GM23338 (cell line): ENCODE data around the gene GJC2. TPM values are rescaled to one million over a fixed set of nuclear protein-coding genes. Genes with fewer than 3 reads are reported as not detected.

Source experiments
- CREB1 ChIP-seq: fragments of 250-450 bp; sonication (Bioruptor Pico); IDR thresholded peaks from 2 replicates; pipeline ENCODE4 v1.5.0; 2020; ENCODE audit warnings: low read depth, mild to moderate bottlenecking, moderate library complexity
- EZH2phosphoT487 ChIP-seq: fragments of 200-600 bp; sonication (generic); IDR thresholded peaks from one replicate; pipeline ENCODE4 v1.8.1; 2018; ENCODE audit warnings: antibody characterized with exemption; ENCODE audit not compliant: unreplicated experiment
- POLR2AphosphoS5 ChIP-seq: IDR thresholded peaks from 2 replicates; pipeline ENCODE4 v1.6.1; 2016; ENCODE audit warnings: antibody characterized with exemption, low read depth
- ZNF331 ChIP-seq: fragments of 250-450 bp; sonication (Bioruptor Pico); IDR thresholded peaks from 2 replicates; pipeline ENCODE4 v1.5.0; 2020; ENCODE audit warnings: low read depth, mild to moderate bottlenecking, moderate library complexity
- polyA plus RNA-seq: library from polyadenylated mRNA; unstranded; fragments of >200 nt; fragmentation: Nextera tagmentation; extraction: Ambion mirVana; gene quantifications from 2 replicates; pipeline ENCODE4 v1.2.1, GENCODE V29; 2016
- total RNA-seq: library from RNA; depleted of rRNA; stranded (reverse); fragments of >200 nt; shearing (Covaris generic); gene quantifications from 2 replicates; pipeline ENCODE4 v1.2.3, GENCODE V29; 2014
- TF ChIP-seq, protein P1 (sequence below): fragments of 250-450 bp; sonication (Bioruptor Pico); IDR thresholded peaks from 2 replicates; pipeline ENCODE4 v1.5.0; 2020; ENCODE audit warnings: mild to moderate bottlenecking, moderate library complexity
- TF ChIP-seq, protein P2 (sequence below): IDR thresholded peaks from 2 replicates; pipeline ENCODE4 v1.6.1; 2016; ENCODE audit warnings: antibody characterized with exemption
- TF ChIP-seq, protein P3 (sequence below), 2 experiments: fragments of 200-600 bp in 1 of 2; sonication (generic) in 1 of 2; conservative IDR thresholded peaks; 2 replicates each; pipeline versions ENCODE4 v1.5.1 to v1.6.1; 2016 to 2017; ENCODE audit warnings: antibody characterized with exemption in 2 of 2, low read depth in 2 of 2, mild to moderate bottlenecking in 2 of 2, moderate library complexity in 1 of 2

The GJC2 gene
- total and polyA plus RNA-seq, 2 experiments from 2014 or later: 0.15 to 1.2 TPM

DNA sequence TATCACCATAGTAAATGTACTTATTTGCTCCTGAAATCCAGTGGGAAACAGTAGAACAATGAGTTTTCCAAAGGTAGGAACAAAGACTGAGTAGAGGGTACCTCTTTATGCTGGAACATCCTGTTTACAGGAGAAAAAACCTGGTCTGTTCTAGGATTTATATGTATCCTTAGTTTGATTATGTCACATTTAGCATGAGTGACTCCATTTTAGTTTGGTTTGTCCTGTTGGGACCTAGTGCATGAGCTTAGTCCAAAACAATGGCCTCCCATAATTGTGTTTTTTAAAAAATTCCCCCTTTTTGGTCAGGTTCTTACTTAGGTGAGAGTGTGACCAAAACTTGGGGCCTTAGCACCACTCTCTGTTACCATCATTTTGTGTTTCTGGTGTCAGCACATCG, 37.1 kb upstream of the GJC2 start (continued):
- TF ChIP-seq, protein P1, sequence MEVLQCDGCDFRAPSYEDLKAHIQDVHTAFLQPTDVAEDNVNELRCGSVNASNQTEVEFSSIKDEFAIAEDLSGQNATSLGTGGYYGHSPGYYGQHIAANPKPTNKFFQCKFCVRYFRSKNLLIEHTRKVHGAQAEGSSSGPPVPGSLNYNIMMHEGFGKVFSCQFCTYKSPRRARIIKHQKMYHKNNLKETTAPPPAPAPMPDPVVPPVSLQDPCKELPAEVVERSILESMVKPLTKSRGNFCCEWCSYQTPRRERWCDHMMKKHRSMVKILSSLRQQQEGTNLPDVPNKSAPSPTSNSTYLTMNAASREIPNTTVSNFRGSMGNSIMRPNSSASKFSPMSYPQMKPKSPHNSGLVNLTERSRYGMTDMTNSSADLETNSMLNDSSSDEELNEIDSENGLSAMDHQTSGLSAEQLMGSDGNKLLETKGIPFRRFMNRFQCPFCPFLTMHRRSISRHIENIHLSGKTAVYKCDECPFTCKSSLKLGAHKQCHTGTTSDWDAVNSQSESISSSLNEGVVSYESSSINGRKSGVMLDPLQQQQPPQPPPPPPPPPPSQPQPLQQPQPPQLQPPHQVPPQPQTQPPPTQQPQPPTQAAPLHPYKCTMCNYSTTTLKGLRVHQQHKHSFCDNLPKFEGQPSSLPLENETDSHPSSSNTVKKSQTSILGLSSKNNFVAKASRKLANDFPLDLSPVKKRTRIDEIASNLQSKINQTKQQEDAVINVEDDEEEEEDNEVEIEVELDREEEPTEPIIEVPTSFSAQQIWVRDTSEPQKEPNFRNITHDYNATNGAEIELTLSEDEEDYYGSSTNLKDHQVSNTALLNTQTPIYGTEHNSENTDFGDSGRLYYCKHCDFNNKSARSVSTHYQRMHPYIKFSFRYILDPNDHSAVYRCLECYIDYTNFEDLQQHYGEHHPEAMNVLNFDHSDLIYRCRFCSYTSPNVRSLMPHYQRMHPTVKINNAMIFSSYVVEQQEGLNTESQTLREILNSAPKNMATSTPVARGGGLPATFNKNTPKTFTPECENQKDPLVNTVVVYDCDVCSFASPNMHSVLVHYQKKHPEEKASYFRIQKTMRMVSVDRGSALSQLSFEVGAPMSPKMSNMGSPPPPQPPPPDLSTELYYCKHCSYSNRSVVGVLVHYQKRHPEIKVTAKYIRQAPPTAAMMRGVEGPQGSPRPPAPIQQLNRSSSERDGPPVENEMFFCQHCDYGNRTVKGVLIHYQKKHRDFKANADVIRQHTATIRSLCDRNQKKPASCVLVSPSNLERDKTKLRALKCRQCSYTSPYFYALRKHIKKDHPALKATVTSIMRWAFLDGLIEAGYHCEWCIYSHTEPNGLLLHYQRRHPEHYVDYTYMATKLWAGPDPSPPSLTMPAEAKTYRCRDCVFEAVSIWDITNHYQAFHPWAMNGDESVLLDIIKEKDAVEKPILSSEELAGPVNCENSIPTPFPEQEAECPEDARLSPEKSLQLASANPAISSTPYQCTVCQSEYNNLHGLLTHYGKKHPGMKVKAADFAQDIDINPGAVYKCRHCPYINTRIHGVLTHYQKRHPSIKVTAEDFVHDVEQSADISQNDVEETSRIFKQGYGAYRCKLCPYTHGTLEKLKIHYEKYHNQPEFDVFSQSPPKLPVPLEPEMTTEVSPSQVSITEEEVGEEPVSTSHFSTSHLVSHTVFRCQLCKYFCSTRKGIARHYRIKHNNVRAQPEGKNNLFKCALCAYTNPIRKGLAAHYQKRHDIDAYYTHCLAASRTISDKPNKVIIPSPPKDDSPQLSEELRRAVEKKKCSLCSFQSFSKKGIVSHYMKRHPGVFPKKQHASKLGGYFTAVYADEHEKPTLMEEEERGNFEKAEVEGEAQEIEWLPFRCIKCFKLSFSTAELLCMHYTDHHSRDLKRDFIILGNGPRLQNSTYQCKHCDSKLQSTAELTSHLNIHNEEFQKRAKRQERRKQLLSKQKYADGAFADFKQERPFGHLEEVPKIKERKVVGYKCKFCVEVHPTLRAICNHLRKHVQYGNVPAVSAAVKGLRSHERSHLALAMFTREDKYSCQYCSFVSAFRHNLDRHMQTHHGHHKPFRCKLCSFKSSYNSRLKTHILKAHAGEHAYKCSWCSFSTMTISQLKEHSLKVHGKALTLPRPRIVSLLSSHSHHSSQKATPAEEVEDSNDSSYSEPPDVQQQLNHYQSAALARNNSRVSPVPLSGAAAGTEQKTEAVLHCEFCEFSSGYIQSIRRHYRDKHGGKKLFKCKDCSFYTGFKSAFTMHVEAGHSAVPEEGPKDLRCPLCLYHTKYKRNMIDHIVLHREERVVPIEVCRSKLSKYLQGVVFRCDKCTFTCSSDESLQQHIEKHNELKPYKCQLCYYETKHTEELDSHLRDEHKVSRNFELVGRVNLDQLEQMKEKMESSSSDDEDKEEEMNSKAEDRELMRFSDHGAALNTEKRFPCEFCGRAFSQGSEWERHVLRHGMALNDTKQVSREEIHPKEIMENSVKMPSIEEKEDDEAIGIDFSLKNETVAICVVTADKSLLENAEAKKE: no peak
- TF ChIP-seq EZH2phosphoT487 (no peak), CREB1 (CRISPR knock-in tag) (no peak), POLR2AphosphoS5 (no peak), ZNF331 (CRISPR knock-in tag) (no peak)
- TF ChIP-seq, protein P2, sequence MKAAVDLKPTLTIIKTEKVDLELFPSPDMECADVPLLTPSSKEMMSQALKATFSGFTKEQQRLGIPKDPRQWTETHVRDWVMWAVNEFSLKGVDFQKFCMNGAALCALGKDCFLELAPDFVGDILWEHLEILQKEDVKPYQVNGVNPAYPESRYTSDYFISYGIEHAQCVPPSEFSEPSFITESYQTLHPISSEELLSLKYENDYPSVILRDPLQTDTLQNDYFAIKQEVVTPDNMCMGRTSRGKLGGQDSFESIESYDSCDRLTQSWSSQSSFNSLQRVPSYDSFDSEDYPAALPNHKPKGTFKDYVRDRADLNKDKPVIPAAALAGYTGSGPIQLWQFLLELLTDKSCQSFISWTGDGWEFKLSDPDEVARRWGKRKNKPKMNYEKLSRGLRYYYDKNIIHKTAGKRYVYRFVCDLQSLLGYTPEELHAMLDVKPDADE: no peak
- TF ChIP-seq, protein P3, sequence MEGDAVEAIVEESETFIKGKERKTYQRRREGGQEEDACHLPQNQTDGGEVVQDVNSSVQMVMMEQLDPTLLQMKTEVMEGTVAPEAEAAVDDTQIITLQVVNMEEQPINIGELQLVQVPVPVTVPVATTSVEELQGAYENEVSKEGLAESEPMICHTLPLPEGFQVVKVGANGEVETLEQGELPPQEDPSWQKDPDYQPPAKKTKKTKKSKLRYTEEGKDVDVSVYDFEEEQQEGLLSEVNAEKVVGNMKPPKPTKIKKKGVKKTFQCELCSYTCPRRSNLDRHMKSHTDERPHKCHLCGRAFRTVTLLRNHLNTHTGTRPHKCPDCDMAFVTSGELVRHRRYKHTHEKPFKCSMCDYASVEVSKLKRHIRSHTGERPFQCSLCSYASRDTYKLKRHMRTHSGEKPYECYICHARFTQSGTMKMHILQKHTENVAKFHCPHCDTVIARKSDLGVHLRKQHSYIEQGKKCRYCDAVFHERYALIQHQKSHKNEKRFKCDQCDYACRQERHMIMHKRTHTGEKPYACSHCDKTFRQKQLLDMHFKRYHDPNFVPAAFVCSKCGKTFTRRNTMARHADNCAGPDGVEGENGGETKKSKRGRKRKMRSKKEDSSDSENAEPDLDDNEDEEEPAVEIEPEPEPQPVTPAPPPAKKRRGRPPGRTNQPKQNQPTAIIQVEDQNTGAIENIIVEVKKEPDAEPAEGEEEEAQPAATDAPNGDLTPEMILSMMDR (conservative IDR thresholded peaks at IDR 0.05; ENCODE audit: low read depth in 2 of 2): no peak
